ENCODE data around the gene LGR4. TPM values are rescaled to one million over a fixed set of nuclear protein-coding genes. Genes with fewer than 3 reads are reported as not detected.

Gene LGR4
- total and polyA plus RNA-seq, 9 of the 15 experiments (the other 6 are each of a cell fraction or from before 2014, with no cell fraction given): 0.94 to 10.1 (median 5.8) TPM

- no peak for TF ChIP-seq MEF2A (IDR thresholded peaks at IDR 0.05; ENCODE audit: control insufficient read depth, low read depth, low read length)
- TF ChIP-seq TCF7 (IDR thresholded peaks at IDR 0.05; ENCODE audit: borderline replicate concordance): no peak
- peak; percentile 81; the same call in 1 of the 2 replicates for TF ChIP-seq CBFB (CRISPR knock-in tag; IDR thresholded peaks at IDR 0.05)
- peak; percentile 93 for TF ChIP-seq SIN3B (IDR thresholded peaks at IDR 0.05; ENCODE audit: low read depth)
- TF ChIP-seq RBM22 (IDR thresholded peaks at IDR 0.05; ENCODE audit: low read depth, low read length, poor library complexity, severe bottlenecking): no peak
- TF ChIP-seq SIN3A (IDR thresholded peaks at IDR 0.05; ENCODE audit: borderline replicate concordance in 2 of 2, control insufficient read depth in 1 of 2, low read depth in 2 of 2, low read length in 2 of 2): peak in 1 of 2 experiments; percentile 52; a peak in 1 of 4 replicates
- no peak for TF ChIP-seq ZNF830 (CRISPR knock-in tag; IDR thresholded peaks at IDR 0.05)
- no peak for TF ChIP-seq HINFP (tag; conservative IDR thresholded peaks at IDR 0.05; ENCODE audit: low read depth)
- TF ChIP-seq ZNF3 (CRISPR knock-in tag; IDR thresholded peaks at IDR 0.05): no peak
- no peak for TF ChIP-seq ATF1 (CRISPR knock-in tag; IDR thresholded peaks at IDR 0.05)
- TF ChIP-seq ATF1 (tag; IDR thresholded peaks at IDR 0.05): peak; percentile 92
- TF ChIP-seq HNRNPK (IDR thresholded peaks at IDR 0.05; ENCODE audit: low read depth, low read length, poor library complexity, severe bottlenecking): no peak
- TF ChIP-seq ZNF445 (CRISPR knock-in tag; IDR thresholded peaks at IDR 0.05; ENCODE audit: low read depth): no peak
- no peak for TF ChIP-seq TEAD2 (tag; IDR thresholded peaks at IDR 0.05)
- no peak for TF ChIP-seq ZNF586 (CRISPR knock-in tag; conservative IDR thresholded peaks at IDR 0.05)
- no peak for TF ChIP-seq ZNF124 (CRISPR knock-in tag; IDR thresholded peaks at IDR 0.05)
- TF ChIP-seq KDM5B (IDR thresholded peaks at IDR 0.05; ENCODE audit: insufficient replicate concordance, low read depth, low read length): peak; percentile 93
- TF ChIP-seq ZNF609 (CRISPR knock-in tag; IDR thresholded peaks at IDR 0.05; ENCODE audit: borderline replicate concordance): no peak
- peak; percentile 75; the same call in 1 of the 2 replicates for TF ChIP-seq MBD2 (IDR thresholded peaks at IDR 0.05; ENCODE audit: borderline replicate concordance, low read depth)
- no peak for TF ChIP-seq COPS2 (conservative IDR thresholded peaks at IDR 0.05)
- TF ChIP-seq TARDBP (IDR thresholded peaks at IDR 0.05): peak; percentile 61; the same call in 1 of the 2 replicates
- no peak for TF ChIP-seq ZNF311 (CRISPR knock-in tag; IDR thresholded peaks at IDR 0.05)
These were observed 33.9 kb upstream of the LGR4 start, which contains the start of gene LIN7C (continued) for GRCh38 chr11:27506200-27507182.
